DOHH2 (cell line): ENCODE measurements around the gene USP49.

Experiments used
- H3F3A ChIP-seq: fragments of 200-600 bp; sonication (generic), shearing (Covaris generic); 2 replicates; pipeline ENCODE4 v1.6.0; 2016; ENCODE audit warnings: antibody characterized with exemption, mild to moderate bottlenecking; ENCODE audit not compliant: control insufficient read depth, insufficient read depth
- H3K27ac ChIP-seq: fragments of 200-600 bp; sonication (generic); 2 replicates; pipeline ENCODE4 v1.5.1; 2014; ENCODE audit warnings: low read depth, mild to moderate bottlenecking, low read length, moderate library complexity
- H3K27me3 ChIP-seq: fragments of 200-600 bp; sonication (generic); 2 replicates; pipeline ENCODE4 v1.6.1; 2014; ENCODE audit warnings: mild to moderate bottlenecking, low read length, mixed read lengths; ENCODE audit not compliant: control insufficient read depth
- H3K36me3 ChIP-seq: fragments of 200-600 bp; sonication (generic); 2 replicates; pipeline ENCODE4 v1.6.1; 2014; ENCODE audit warnings: mild to moderate bottlenecking, low read length, moderate library complexity, mixed read lengths; ENCODE audit not compliant: control insufficient read depth
- H3K4me1 ChIP-seq: fragments of 200-600 bp; sonication (generic); 2 replicates; pipeline ENCODE4 v1.6.1; 2014; ENCODE audit warnings: mild to moderate bottlenecking, low read length, mixed read lengths; ENCODE audit not compliant: control insufficient read depth
- H3K4me2 ChIP-seq: fragments of 200-600 bp; sonication (generic); 2 replicates; pipeline ENCODE4 v1.6.0; 2014; ENCODE audit warnings: mild to moderate bottlenecking, low read length, moderate library complexity
- H3K4me3 ChIP-seq: fragments of 200-600 bp; sonication (generic); 2 replicates; pipeline ENCODE4 v1.5.1; 2014; ENCODE audit warnings: mild to moderate bottlenecking, low read length, mixed read lengths
- H3K79me2 ChIP-seq: fragments of 200-600 bp; sonication (generic); 2 replicates; pipeline ENCODE4 v1.6.1; 2014; ENCODE audit warnings: mild to moderate bottlenecking, low read length, mixed read lengths; ENCODE audit not compliant: control insufficient read depth
- H3K9me2 ChIP-seq: fragments of 200-600 bp; sonication (generic); replicated peaks from 2 replicates; pipeline ENCODE4 v1.6.1; 2014; ENCODE audit warnings: mild to moderate bottlenecking, low read length, mixed read lengths; ENCODE audit not compliant: control insufficient read depth
- H3K9me3 ChIP-seq: fragments of 200-600 bp; sonication (generic); 2 replicates; pipeline ENCODE4 v1.6.1; 2014; ENCODE audit warnings: antibody characterized with exemption, low read length, mixed read lengths; ENCODE audit not compliant: control insufficient read depth, insufficient read depth
- H4K20me1 ChIP-seq: fragments of 200-600 bp; sonication (generic); 2 replicates; pipeline ENCODE4 v1.6.0; 2014; ENCODE audit warnings: low read depth, mild to moderate bottlenecking, antibody characterized with exemption, low read length, moderate library complexity; ENCODE audit not compliant: control insufficient read depth, insufficient read depth
- EZH2phosphoT487 ChIP-seq: fragments of 200-600 bp; sonication (generic); IDR thresholded peaks from 2 replicates; pipeline ENCODE4 v1.6.1; 2017; ENCODE audit warnings: borderline replicate concordance, mild to moderate bottlenecking, antibody characterized with exemption, low read length, moderate library complexity, mixed read lengths
- TF ChIP-seq, protein P1 (sequence below): fragments of 200-600 bp; sonication (generic); IDR thresholded peaks from one replicate; pipeline ENCODE4 v1.5.1; 2014; ENCODE audit warnings: antibody characterized with exemption, mild to moderate bottlenecking, low read depth, low read length; ENCODE audit not compliant: poor library complexity, severe bottlenecking

USP49 gene

DNA sequence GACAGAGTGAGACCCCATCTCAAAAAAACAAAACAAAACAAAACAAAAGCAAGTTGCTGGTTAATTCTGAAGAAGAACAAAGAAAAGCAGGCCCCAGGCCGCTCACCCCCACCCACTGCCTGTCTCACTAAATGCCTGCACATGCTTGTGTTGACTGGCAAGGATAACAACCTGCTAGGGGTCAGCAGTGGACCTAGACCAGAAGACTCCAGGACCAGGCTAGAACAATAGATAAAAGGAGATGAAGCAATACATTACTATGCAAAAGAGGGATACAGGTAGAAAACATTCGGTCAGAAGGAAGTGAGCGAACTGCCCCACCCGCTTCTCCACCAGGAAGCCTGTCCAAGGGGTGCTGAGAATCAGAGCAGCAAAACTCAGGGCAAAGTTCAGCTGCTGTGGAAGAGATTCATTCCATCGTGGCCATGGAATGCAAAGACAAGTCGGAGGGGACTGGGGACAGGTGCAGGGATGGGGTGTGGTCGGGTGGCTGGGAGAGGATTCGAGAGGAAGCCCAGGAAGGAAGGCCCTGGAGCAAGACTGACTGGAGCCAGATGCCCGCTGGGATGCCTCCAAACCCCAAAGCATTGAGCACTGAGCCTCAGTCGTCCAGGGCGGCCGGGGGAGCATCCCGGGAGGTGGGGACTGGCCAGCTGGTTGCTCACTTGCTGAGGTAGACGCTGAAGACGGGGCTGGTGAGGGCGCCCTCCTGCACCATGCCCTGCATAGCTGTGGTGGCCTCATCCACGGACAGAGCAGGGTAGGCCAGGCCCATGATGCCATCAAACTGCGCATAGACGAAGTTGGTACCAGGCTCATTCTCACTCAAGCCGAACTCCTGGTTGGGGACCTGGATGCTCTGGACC lies 153.3 kb downstream of the USP49 start:
- Histone ChIP-seq H3K36me3 (no peaks in the 10 kb centered on the region), H3K4me3 (no peak overlapping the region), H3K79me2 (no peaks in the 10 kb centered on the region), H3K9me2 (no peaks in the 10 kb centered on the region), H3K4me2 (no peak overlapping the region), H3K4me1 (no peaks in the 10 kb centered on the region), H3K27ac (no peak overlapping the region), H3K9me3 (no peaks in the 10 kb centered on the region), H3K27me3 (peaks cover 6% of the 10 kb centered on the region; the same call in 1 of the 2 replicates), H4K20me1 (no peaks in the 10 kb centered on the region), H3F3A (no peaks in the 10 kb centered on the region)
- TF ChIP-seq, protein P1, sequence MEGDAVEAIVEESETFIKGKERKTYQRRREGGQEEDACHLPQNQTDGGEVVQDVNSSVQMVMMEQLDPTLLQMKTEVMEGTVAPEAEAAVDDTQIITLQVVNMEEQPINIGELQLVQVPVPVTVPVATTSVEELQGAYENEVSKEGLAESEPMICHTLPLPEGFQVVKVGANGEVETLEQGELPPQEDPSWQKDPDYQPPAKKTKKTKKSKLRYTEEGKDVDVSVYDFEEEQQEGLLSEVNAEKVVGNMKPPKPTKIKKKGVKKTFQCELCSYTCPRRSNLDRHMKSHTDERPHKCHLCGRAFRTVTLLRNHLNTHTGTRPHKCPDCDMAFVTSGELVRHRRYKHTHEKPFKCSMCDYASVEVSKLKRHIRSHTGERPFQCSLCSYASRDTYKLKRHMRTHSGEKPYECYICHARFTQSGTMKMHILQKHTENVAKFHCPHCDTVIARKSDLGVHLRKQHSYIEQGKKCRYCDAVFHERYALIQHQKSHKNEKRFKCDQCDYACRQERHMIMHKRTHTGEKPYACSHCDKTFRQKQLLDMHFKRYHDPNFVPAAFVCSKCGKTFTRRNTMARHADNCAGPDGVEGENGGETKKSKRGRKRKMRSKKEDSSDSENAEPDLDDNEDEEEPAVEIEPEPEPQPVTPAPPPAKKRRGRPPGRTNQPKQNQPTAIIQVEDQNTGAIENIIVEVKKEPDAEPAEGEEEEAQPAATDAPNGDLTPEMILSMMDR = no peak
- no peak for TF ChIP-seq EZH2phosphoT487

GRCh38 chr6:41740366-41741162 lies 154.6 kb downstream of the USP49 start:
- Histone ChIP-seq H4K20me1 (no peaks in the 10 kb centered on the region), H3K36me3 (no peaks in the 10 kb centered on the region), H3K79me2 (no peaks in the 10 kb centered on the region), H3F3A (no peaks in the 10 kb centered on the region), H3K4me1 (peaks cover 7% of the 10 kb centered on the region), H3K9me3 (no peaks in the 10 kb centered on the region), H3K9me2 (no peaks in the 10 kb centered on the region), H3K27me3 (peaks cover 6% of the 10 kb centered on the region; the same call in 1 of the 2 replicates), H3K4me2 (no peak overlapping the region), H3K4me3 (no peak overlapping the region), H3K27ac (no peak overlapping the region)
- TF ChIP-seq, protein P1 = no peak
